Measurements from ENCODE around the gene CES3. TPM values are rescaled to one million over a fixed set of nuclear protein-coding genes. Genes with fewer than 3 reads are reported as not detected.

Gene CES3
- total RNA-seq, 6 donors from 2014 or later = 1.4 to 6.2 (median 2.9) TPM

GRCh38 chr16:67014634-67015312 is 53.7 kb downstream of the CES3 start:
- WGBS, 2 donors = 62 to 66% methylated on average over 5 to 6 of the region's 6 CpGs

GRCh38 chr16:67015313-67015731 is 54.3 kb downstream of the CES3 start:
- H3K4me3 ChIP-seq = no peak overlapping the region
- ATAC-seq (ENCODE audit: low FRiP score in 2 of 2) (no peak), DNase-seq (peak in 1 of 2 donors; percentile 12)
- 92 to 93% methylated on average over 9 of the region's 9 CpGs for WGBS, 2 donors
- no peak overlapping the region for H3K27ac ChIP-seq
- peaks cover 9 to 16% (median 15%) of the 10 kb centered on the region in 4 donors for H3K4me1 ChIP-seq
- no peak for TF ChIP-seq CTCF (IDR thresholded peaks at IDR 0.05)
- no peak for TF ChIP-seq POLR2A (IDR thresholded peaks at IDR 0.05)
- TF ChIP-seq POLR2AphosphoS5 (IDR thresholded peaks at IDR 0.05) = no peak
- TF ChIP-seq EP300 (IDR thresholded peaks at IDR 0.05) = no peak
- peaks cover 0 to 6% (median 1%) of the 10 kb centered on the region in 4 donors for H3K27me3 ChIP-seq
- no peaks in the 10 kb centered on the region for H3K9me3 ChIP-seq
- H3K36me3 ChIP-seq = no peaks in the 10 kb centered on the region

More at GRCh38 chr16:67014634-67015312, 53.7 kb downstream of the CES3 start:
- peak overlapping the region in 3 of 4 donors; percentile 52 to 64 (median 59) for H3K4me3 ChIP-seq
- ATAC-seq (ENCODE audit: low FRiP score in 2 of 2) = no peak
- no peaks in the 10 kb centered on the region for H3K36me3 ChIP-seq
- no peak for DNase-seq
- peaks cover 9 to 16% (median 15%) of the 10 kb centered on the region in 4 donors for H3K4me1 ChIP-seq
- H3K9me3 ChIP-seq = no peaks in the 10 kb centered on the region
- TF ChIP-seq CTCF (IDR thresholded peaks at IDR 0.05) (no peak), EP300 (IDR thresholded peaks at IDR 0.05) (no peak), POLR2AphosphoS5 (IDR thresholded peaks at IDR 0.05) (no peak), POLR2A (IDR thresholded peaks at IDR 0.05) (no peak)
- peak overlapping the region in 3 of 4 donors; percentile 30 to 66 (median 49) for H3K27ac ChIP-seq
- H3K27me3 ChIP-seq = peaks cover 0 to 6% (median 1%) of the 10 kb centered on the region in 4 donors

GRCh38 chr16:67016143-67016542 is 55.1 kb downstream of the CES3 start:
- H3K27ac ChIP-seq = no peak overlapping the region
- DNase-seq (no peak), ATAC-seq (ENCODE audit: low FRiP score in 2 of 2) (no peak)
- peaks cover 0 to 6% (median 1%) of the 10 kb centered on the region in 4 donors for H3K27me3 ChIP-seq
- TF ChIP-seq CTCF (IDR thresholded peaks at IDR 0.05) (no peak), EP300 (IDR thresholded peaks at IDR 0.05) (no peak), POLR2AphosphoS5 (IDR thresholded peaks at IDR 0.05) (no peak), POLR2A (IDR thresholded peaks at IDR 0.05) (no peak)
- H3K36me3 ChIP-seq = no peaks in the 10 kb centered on the region
- no peaks in the 10 kb centered on the region for H3K9me3 ChIP-seq
- H3K4me1 ChIP-seq = peaks cover 9 to 16% (median 15%) of the 10 kb centered on the region in 4 donors
- no peak overlapping the region for H3K4me3 ChIP-seq

GRCh38 chr16:67016681-67017420 is 55.8 kb downstream of the CES3 start:
- DNase-seq (no peak), ATAC-seq (ENCODE audit: low FRiP score in 2 of 2) (no peak)
- Histone ChIP-seq H3K27me3 (peaks cover 0 to 6% (median 1%) of the 10 kb centered on the region in 4 donors), H3K27ac (no peak overlapping the region), H3K4me3 (no peak overlapping the region), H3K4me1 (peaks cover 9 to 16% (median 15%) of the 10 kb centered on the region in 4 donors), H3K9me3 (no peaks in the 10 kb centered on the region), H3K36me3 (no peaks in the 10 kb centered on the region)
- 86 to 93% methylated on average over 5 of the region's 5 CpGs for WGBS, 2 donors
- TF ChIP-seq CTCF (IDR thresholded peaks at IDR 0.05) (no peak), EP300 (IDR thresholded peaks at IDR 0.05) (no peak), POLR2AphosphoS5 (IDR thresholded peaks at IDR 0.05) (no peak), POLR2A (IDR thresholded peaks at IDR 0.05) (no peak)

Data from upper lobe of left lung (tissue), 6 donors.